ENCODE measurements around the gene MDFI.

MDFI gene

GRCh38 chr6:41689171-41690008 is 51.1 kb downstream of the MDFI start:
- DNase-seq (ENCODE audit: low spot score), result no peak

DNA sequence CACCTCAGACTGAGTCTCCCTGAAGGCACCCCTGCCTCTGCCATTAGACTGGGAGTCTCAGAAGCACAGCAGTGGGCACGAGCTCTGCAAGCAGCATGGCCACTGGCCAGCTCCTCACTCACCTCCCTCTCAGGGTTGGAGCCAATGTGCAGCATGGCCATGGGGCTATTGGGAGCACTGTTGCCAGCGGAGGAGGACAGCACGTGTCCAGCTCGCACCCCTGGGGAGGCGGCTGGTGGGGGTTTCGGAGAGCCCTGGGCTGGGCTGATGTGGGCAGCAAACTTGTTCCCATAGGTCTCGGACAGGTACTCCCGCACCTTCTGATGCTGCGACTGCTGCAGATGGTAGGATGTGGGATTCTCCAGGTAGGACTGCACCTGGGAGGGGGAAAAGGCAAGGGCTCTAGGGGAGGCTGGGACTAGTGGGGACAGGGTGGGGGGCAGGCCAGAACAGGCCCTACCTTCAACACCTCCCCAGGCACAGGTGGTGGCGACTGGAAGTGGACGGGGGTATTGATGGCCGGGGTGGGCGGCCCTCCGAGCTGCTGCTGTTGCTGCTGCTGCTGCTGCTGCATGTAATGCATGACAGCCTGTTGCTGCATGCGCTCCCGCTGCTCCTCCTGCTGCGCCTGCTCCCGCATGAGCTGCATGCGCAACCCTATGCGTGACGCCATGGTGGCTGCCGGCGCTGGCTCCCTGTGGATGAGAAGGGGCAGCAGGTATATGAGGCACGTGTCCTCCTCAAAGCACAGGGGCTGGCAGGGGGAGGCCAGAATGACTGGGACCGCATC is 52.5 kb downstream of the MDFI start:
- DNase-seq (ENCODE audit: low spot score), result no peak

- no peak for DNase-seq (ENCODE audit: low spot score)
Observed at GRCh38 chr6:41691426-41692079, 53.3 kb downstream of the MDFI start.

- no peak for DNase-seq (ENCODE audit: low spot score)
Observed at GRCh38 chr6:41692080-41692675, 53.9 kb downstream of the MDFI start.

- DNase-seq (ENCODE audit: low spot score), result no peak
Observed at GRCh38 chr6:41692730-41693129, 54.5 kb downstream of the MDFI start.

- DNase-seq (ENCODE audit: low spot score), result no peak
Observed at GRCh38 chr6:41693281-41694240, 55.3 kb downstream of the MDFI start.

DNA sequence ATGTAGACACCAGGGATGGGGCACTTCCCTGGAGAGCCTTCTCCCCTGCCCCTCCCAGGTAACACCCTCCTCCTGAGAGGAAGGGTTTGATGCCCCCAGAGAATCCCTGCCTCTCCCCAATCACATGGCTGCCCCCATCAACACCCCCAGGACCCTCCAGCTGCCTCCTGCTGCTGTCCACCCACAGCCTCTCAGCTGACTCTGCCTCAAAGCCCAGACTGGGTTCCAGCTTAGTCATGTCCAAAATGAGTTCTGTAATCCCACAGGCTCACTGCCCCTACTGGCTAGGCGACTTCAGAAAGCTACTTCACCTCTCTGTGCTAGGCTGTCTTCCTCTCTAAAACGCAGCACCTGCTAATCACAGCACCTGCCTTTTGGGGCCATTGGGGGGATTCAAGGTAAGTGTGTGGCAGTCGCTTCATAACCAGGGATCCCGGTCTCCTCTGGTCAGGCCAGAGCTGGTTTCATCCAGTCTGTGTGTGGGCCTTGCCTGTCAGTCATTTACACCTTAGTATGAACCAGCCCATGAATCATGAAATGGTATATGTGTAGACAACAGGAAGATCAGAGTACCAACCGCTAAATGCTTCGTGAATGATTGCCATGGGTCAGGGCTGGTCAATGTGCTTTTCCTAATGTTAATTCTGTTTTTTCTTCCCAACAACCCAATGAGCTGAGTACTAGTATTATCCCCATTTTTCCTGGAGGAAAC is 56.7 kb downstream of the MDFI start:
- DNase-seq (ENCODE audit: low spot score), result no peak

- DNase-seq (ENCODE audit: low spot score), result no peak
Observed at GRCh38 chr6:41695825-41696224, 57.6 kb downstream of the MDFI start.

DNA sequence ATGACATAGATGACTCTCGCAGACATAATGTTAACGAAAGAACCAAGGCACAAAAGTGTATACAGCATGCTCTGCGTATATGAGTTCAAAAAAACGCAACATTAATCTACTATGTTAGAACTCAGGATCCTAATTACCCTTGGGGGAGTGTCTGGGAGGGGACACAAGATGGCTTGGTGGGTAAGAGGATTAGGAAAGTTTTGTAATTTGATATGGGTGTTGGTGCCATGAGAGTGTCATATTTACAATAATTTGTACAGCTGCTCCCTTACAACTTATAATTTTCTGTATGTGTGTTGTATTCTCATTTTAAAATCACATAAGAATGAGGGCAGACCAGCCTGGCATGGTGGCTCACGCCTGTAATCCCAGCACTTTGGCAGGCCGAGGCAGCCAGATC is 58.5 kb downstream of the MDFI start:
- DNase-seq (ENCODE audit: low spot score), result no peak

DNA sequence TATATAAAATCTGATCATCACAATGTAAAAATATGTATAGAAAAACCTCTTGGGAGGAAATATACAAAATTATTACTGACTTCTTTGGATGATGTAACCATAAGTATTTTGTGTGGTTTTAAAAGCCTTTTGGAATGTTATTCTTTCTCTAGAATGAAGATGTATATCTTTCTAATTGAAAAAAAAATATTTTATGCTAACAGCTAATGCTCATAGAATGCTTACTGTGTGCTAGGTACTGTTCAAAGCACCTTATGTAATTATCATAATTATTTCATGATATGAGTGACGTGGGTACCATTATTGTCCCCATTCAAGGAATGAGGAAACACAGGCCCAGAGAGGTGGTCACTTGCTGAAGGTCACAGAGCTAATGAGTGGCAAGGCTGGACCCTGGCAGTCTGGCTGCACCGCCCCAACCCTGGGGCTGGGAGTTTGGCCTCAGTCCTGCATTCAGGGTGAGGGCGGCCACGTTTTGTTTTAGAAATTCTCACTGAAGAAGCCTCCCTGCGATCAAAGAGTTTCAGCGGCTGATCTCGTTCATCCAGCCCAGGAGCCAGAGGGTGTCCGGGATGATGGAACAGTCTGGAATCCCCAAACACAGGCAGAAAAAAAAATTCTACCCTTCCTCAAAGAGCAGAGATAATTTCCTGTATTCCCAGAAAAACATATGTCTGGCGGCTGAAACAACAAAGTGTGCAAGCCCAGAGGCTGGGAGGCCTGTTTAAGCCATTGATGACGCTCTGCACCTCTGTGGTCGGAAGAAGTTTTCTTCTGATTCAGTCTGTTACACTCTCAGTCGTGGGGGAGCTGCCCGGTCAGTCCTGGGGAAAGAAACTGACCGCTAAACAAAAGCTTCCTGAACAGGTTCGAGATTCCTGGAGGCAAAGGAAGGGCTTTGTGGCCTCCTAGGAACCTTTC is 59.9 kb downstream of the MDFI start:
- DNase-seq (ENCODE audit: low spot score), result no peak

DNA sequence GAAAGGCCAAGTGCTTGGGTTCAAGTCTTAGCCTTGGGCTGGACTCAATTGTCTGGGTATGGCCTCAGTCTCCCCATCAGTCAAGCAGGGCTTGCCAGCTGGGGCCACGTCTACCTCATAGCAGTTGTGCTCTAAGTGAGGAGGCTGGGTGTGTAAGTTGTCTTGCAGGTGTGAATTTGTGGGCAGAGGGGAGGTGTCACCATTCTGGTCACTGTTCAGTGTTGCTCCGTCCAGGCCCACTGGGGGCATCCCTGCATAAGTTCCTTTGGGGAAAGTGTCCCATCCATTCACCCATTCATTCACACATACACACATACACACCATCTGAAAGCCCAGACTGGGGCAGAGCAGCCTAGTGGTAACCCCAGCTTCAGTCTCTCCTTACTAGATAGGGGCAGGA is 60.8 kb downstream of the MDFI start:
- no peak for DNase-seq (ENCODE audit: low spot score)

GRCh38 chr6:41700463-41701347 is 62.4 kb downstream of the MDFI start:
- DNase-seq (ENCODE audit: low spot score), result no peak

DNA sequence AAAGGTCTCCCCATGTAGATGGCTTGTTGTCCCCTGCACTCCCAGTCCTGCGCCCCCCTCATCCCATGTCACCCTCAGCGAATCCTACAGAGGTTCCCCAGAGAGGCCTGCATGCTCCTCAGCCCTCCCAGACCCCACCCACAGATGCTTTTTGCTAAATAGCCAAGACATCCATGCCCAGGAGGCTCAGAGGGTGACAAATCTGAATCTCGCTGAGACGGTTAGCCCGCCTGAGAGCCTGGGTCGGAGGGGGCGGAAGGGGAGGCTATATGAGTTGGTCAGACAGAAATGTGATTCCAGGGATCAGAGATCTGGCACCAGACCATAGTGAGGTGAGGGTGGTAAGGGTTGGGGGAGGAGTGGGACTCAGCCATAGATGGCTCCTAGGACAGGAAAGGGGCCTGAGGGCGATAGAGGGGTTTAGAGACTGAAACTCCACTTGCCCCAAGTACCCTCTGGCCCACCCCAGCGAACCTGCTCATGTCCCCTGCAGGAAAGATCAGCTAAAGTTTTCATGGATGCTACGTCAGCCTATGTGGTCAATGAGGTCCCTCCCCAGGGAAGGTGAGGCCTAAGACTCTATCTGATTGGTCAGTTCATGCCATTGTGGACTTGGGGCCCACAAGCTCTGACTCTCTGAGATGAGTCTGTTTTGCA is 63.9 kb downstream of the MDFI start:
- DNase-seq (ENCODE audit: low spot score), result no peak

- DNase-seq (ENCODE audit: low spot score), result no peak
Observed at GRCh38 chr6:41702771-41703494, 64.7 kb downstream of the MDFI start.

Data from hematopoietic multipotent progenitor cell treated with erythropoietin and hydrocortisone succinate and interleukin-3 and kit ligand, for 15 days (in vitro differentiated cells).